Renal cortex interstitium (tissue), 11 donors: ENCODE results near the gene ITGB4. TPM values are rescaled to one million over a fixed set of nuclear protein-coding genes. Genes with fewer than 3 reads are reported as not detected.
"Not testable (repeated sequence)": the region's sequence is repeated elsewhere in the genome, so short reads cannot be mapped to it uniquely, and the experiment has no call there.

Experiments used
- DNase-seq, 11 donors: peaks; one replicate each; pipeline ENCODE4 v3.0.0-alpha.2; 2013; ENCODE audit warnings: low read depth in 9 of 11, low spot score in 4 of 11; ENCODE audit errors: extremely low read depth in 1 of 11
- polyA plus RNA-seq, 3 donors: library from polyadenylated mRNA; unstranded; fragments of 120-200 nt; gene quantifications; one replicate each; pipeline ENCODE4 v1.2.1, GENCODE V29; 2013; ENCODE audit not compliant: insufficient read length in 3 of 3

Gene ITGB4
- polyA plus RNA-seq, 3 donors: 9.9 to 14.7 (median 11.1) TPM

- DNase-seq: not testable (repeated sequence)
Observed at GRCh38 chr17:75759978-75760640, 38.9 kb downstream of the ITGB4 start.

DNA sequence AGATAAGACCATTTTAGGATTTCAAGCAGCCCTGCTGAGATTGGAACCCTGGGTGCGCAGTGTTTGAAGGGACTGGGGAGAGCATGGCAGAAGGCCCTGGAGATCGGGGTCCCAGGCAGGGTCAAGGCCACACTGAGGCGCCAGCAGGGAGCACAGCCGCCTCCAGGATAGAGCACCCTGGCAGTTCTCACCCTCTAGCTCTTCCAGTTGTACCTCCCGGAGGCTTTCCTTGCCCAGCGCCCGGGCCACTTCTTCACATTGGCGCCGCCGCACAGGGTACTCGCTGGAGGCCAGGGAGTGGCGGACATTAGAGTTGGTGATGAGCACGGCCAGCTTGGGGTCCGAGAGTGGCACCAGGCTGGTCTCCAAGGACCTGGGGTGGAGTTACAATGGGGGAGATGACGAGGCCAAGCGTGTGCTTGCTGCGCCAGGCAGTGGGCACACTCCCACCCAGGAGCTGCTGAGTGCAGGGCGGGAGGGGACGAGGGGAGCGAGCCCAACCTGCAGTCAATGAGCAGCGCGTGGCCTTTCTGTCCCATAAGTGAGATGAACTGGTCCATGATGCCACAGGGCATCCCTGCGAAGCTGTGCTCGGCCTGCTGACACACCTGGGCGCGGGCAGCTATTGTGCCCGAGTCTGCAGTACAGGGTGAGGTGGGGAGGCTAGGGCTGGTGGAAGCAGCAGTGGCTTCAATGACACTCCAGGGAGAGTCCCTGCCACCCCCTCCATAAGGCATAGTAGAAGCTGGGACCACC is 41.4 kb downstream of the ITGB4 start:
- no peak for DNase-seq

- no peak for DNase-seq
Observed at GRCh38 chr17:75763269-75763607, 42.0 kb downstream of the ITGB4 start.

DNA sequence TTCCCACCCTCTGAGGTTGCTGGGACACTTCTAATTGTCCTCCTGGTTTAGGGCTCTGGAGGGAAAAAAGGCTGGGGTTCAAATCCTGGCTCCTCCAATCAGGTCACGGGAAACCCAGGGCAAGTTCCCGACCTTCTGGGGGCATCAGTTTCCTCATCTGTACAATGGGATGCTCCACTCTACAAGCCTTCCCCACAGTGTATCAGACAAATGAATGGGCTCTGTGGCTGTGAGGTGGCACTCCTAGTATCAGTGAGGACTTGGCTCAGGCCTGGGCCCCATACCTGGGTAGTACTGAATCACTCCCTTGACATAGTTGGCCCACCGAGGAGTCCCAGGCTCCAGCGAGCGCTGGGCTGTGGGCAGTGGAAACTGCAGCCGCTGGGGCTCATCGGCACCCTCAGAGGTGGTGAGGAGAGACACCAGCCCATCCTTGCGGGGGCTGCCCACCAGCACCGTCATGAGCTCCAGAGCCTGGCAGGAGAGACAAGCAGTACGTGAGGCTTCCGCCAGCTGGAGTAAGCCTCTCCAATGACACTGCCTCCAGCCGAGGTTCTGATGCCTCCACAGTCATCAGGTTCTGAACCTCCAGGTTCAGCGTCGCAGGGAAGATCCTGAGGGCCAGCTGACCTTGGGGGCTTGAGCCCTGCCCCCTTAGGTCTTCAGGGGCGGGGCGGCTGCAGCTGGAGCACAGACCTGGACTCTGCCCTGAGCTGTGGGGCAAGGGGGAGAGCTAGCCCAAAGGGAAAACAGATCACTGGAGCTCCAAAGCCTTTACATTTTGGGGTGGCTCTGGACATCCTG is 42.6 kb downstream of the ITGB4 start:
- DNase-seq: no peak

GRCh38 chr17:75764417-75764710 is 43.1 kb downstream of the ITGB4 start:
- no peak for DNase-seq

DNA sequence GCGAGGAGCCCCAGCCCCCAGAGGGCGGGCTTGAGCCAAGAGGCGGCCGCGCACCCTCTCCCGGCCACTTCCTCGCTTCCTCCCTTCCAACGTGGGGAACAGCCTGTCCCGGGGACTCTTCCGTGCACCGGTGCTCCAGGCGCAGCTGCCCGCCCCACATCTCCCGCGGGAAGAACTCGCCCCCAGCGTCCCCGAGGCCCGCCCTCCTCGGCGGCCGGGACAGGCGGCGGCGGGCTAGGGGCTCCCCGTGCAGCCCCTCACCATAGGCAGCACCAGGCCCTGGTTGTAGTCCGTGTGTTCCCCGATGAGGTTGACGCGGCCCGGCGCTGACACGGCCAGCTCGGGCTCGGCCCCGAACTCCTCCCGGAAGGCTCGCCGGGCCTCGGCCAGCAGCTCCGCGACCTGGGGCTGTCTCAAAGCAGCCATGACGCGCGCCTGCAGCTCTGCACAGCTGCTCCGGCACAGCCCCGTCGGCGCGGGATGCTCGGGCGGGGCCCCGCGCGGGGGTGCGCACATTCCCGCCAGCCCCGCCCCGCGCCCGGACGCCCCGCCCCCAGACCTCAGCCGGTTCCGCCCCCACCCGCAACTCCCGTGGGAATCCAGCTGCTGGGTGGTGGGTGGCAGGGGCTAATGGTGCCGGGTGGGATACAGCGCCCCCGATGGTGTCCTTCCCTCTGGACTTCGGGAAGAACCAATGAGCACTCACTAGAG is 43.6 kb downstream of the ITGB4 start, which contains the start of gene GALK1:
Gene GALK1 (minus strand): TSS at position 482 of the 711 bp plus-strand sequence. CDS start 56 bp downstream, at position 426.
- DNase-seq: no peak

DNA sequence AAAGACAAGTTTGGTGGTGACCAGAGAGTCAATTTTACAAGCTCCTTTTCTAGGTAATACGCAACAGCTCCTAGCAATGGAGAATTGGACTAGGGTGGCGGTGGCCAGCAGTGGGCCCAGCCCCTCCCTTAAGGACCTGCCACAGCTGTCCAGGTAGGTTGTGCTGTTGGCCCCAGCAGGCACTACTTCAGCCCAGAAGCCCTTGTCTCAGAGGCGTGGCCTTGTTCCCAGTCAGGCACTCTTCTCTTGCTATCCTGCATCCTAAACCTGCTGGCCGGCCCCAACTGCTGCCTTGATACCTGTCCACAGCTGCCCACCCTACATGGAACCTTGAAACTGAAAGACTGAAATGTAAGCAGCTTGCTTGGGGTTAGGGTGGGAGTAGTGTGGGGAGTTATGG is 44.7 kb downstream of the ITGB4 start:
- no peak for DNase-seq

DNA sequence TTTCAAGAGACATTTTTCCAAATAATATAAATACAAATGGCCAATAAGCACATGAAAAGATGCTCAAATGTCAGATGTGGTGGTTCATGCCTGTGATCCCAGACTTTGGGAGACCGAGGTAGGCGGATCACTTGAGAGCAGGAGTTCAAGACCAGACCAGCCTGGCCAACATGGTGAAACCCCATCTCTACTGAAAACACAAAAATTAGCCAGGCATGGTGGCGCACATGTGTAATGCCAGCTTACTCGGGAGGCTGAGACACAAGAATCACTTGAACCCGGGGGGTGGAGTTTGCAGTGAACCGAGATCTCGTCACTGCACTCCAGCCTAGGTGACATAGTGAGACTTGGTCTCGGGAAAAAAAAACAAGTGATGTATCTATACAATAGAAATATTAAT is 46.6 kb downstream of the ITGB4 start:
- no peak for DNase-seq

- no peak for DNase-seq
Observed at GRCh38 chr17:75769536-75769935, 48.3 kb downstream of the ITGB4 start.

GRCh38 chr17:75771334-75772281 is 50.3 kb downstream of the ITGB4 start:
- DNase-seq: no peak

DNA sequence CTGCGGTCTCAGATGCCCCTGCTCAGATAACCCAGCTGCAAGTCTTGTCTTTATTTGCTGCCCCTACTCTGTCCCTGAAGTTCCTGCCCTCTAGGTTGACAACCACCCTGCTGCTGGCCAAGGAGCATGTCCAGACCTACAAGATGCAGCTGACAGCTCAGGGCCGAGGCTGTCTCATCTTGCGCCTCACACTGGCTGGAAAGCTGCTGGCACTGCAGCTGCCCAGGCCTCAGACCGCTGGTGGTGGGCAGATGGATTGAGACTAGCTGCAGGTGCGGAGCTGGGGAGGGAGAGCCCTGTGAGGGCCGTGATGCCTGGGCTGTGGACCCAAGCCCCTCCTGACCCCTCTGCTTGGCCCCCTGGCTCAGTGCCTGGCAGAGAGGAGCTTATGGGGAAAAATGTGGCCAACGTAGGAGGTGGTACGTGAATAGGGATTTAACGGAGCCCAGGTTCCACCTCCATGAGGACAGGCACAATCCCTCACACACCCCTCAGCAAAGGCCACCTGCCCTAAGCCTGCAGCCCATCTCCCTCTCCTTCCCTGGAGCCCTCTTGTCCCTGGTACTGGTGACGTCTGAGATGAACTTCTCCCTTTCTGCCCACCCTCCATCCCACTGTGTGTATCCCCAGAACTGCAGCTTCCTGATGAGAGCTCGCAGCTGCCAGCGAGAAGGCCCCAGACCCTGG is 52.0 kb downstream of the ITGB4 start:
- no peak for DNase-seq

GRCh38 chr17:75773808-75774470 is 52.7 kb downstream of the ITGB4 start:
- no peak for DNase-seq

DNA sequence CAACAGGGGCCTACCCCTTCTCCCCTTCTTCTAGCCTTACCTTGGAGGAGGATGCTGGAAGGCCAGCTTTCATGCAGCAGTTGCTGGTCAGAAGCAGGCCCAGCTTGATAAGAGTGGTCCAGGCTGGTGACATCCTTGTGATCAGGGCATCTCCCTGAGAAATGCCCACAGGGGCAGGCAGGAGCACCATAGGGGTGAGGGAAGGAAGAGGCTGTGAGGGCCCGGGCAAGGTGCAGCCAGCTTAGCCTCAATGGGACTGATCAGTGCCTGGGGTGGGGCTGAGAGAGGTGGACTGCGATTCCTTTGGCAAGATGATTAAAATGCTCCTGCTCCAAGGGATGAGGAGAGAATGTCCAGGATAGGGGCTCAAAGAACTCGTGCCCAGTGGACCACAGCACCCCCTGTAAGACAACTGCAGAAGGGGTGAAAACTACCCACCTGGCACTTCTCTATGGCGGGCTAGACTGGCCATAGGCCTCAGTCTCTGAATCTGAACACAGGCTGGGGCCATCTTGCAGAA is 53.3 kb downstream of the ITGB4 start:
- no peak for DNase-seq

DNA sequence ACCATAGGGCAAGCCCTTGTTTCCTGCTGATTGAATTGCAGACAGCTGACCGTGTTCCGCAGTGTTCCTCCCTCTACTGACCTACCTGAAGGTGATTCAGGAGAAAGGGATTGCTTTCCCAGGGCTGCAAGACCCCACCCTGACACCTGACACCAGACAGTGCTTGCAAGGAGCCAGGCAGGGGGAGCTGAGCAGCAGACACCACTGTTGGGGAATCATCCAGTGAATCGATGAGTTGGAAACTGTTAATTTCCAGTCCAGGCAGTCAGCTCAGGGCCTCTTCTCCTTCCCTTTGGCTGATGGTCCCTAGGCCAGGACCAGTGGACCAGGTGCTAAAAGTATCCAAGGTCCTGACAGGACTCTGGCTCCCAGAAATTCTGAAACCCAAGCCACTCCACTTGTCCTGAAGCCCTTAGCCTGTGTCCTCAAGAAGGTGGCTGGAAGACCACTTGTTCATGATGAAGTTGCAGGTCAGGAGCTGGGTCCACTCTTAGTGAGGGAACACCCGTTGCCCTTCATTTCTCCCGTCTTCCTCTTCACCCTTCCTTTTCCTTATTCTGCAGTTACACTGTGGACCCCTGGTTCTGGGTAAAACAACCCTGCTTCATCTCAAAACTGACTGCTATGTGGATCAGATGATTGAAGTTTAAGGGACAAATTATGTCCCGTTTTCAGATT is 53.9 kb downstream of the ITGB4 start:
- no peak for DNase-seq

- DNase-seq: no peak
Observed at GRCh38 chr17:75776386-75777295, 55.4 kb downstream of the ITGB4 start.
